NCI-H1436 treated with DMSO at 0.1 percent for 48 hours (cell line): ENCODE results near the gene SH3D19.
"Not testable (repeated sequence)": the region's sequence is repeated elsewhere in the genome, so short reads cannot be mapped to it uniquely, and the experiment has no call there.

Experiments used
- DNase-seq: peaks from one replicate; lab custom pipeline; 2025; lab: John Stamatoyannopoulos, UW

Gene SH3D19

GRCh38 chr4:151098979-151099228 is 226.5 kb downstream of the SH3D19 start:
- DNase-seq: no peak

- DNase-seq: no peak
These were observed 227.6 kb downstream of the SH3D19 start for GRCh38 chr4:151097759-151098158.

GRCh38 chr4:151095142-151095541 is 230.3 kb downstream of the SH3D19 start:
- DNase-seq: no peak

- DNase-seq: no peak
These were observed 231.1 kb downstream of the SH3D19 start for GRCh38 chr4:151094290-151094751.

- DNase-seq: no peak
These were observed 232.2 kb downstream of the SH3D19 start for GRCh38 chr4:151093203-151093602.

- DNase-seq: no peak
These were observed 232.9 kb downstream of the SH3D19 start for GRCh38 chr4:151092488-151092887.

- DNase-seq: no peak
These were observed 234.4 kb downstream of the SH3D19 start for GRCh38 chr4:151091047-151091446.

GRCh38 chr4:151087467-151087866 is 237.9 kb downstream of the SH3D19 start:
- DNase-seq: no peak

- DNase-seq: not testable (repeated sequence)
These were observed 247.4 kb downstream of the SH3D19 start for GRCh38 chr4:151077978-151078377.

- no peak for DNase-seq
These were observed 250.9 kb downstream of the SH3D19 start for GRCh38 chr4:151074416-151074916.
